Vagina (tissue), 2 donors: ENCODE measurements around the gene ADPRH. TPM values are rescaled to one million over a fixed set of nuclear protein-coding genes. Genes with fewer than 3 reads are reported as not detected.

Experiments used
- DNase-seq, 2 donors: peaks; one replicate each; pipeline ENCODE4 v3.0.0-alpha.2; 2017; ENCODE audit errors: extremely low spot score in 2 of 2
- H3K27ac ChIP-seq: fragments of 200-600 bp; sonication (generic); one replicate; pipeline ENCODE4 v1.5.1; 2019
- H3K27me3 ChIP-seq: fragments of 200-600 bp; sonication (generic); one replicate; pipeline ENCODE4 v1.5.1; 2019
- H3K36me3 ChIP-seq, 2 donors: fragments of 200-600 bp; sonication (generic); one replicate each; pipeline ENCODE4 v1.5.1; 2017 to 2019
- H3K4me1 ChIP-seq: fragments of 200-600 bp; sonication (generic); one replicate; pipeline ENCODE4 v1.5.1; 2019
- H3K4me3 ChIP-seq, 2 donors: fragments of 200-600 bp; sonication (generic); 1 replicate in 1 of 2; 2 replicates in 1 of 2; pipeline ENCODE4 v1.5.1; 2016 to 2019
- H3K9me3 ChIP-seq: fragments of 200-600 bp; sonication (generic); one replicate; pipeline ENCODE4 v1.5.1; 2019
- POLR2A ChIP-seq, 2 donors: fragments of 450-650 bp; IDR thresholded peaks; one replicate each; pipeline ENCODE4 v1.6.1; 2017; ENCODE audit warnings: antibody characterized with exemption in 2 of 2, mild to moderate bottlenecking in 2 of 2, moderate library complexity in 2 of 2
- POLR2AphosphoS5 ChIP-seq, 2 donors: sonication (generic); formaldehyde crosslinking; IDR thresholded peaks; one replicate each; pipeline ENCODE4 v1.9.0; 2017; ENCODE audit warnings: antibody characterized with exemption in 2 of 2, mild to moderate bottlenecking in 2 of 2, low read depth in 1 of 2; ENCODE audit not compliant: insufficient read depth in 1 of 2
- intact Hi-C: fragments of 100-400 bp; cut with DNase I; formaldehyde crosslinking; loops from one replicate; pipeline ENCODE4 v1.15.1; 2023
- total RNA-seq: library from RNA; depleted of rRNA; stranded (reverse); fragments of >200 nt; gene quantifications from one replicate; pipeline ENCODE4 v1.2.3, GENCODE V29; 2016
- TF ChIP-seq, protein P1 (sequence below), 3 experiments: fragments of 450-650 bp in 2 of 3; fragments of 200-600 bp in 1 of 3; sonication (generic) in 1 of 3; IDR thresholded peaks; one replicate each; pipeline ENCODE4 v1.5.1; 2017 to 2019; ENCODE audit warnings: antibody characterized with exemption in 3 of 3, mild to moderate bottlenecking in 2 of 3, moderate library complexity in 2 of 3

Gene ADPRH
- total RNA-seq, 1 donor from 2014 or later = 2.9 TPM

DNA sequence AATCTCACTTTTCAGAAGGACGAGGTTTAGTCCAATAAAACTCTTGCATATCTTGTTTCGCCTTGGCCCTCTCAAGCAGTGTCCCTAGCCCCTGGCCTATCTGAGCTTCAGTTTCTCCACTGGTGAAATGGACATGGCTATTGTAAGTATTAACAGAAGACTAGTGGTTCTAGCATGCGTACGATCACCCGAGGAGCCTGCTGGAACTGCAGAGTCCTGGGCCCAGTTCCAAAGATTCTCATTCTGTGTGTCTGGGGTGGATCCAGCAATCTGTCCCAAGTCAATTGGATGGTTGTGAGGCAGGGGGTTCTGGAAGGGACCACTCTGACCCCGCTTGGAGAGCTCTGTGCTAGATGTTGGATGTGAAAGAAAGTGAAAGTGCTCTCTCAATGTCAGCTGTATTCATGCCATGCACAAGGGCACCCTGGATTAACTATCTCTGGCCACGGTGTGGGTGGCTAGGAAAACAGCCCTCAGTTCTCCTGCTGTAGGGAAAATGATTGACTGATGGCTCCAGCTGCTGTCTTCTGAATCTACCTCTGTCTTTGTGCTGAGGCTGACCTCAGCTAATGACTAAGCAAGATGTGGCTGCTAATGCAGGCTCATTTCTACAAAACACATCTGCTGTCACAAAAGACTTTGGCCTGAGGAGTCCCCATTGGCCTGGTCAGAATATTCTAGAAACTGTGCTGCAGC is 16.5 kb downstream of the ADPRH start:
- Histone ChIP-seq H3K4me1 (peaks cover 4% of the 10 kb centered on the region), H3K27ac (peak overlapping the region; percentile 48), H3K4me3 (peak overlapping the region; percentile 22 to 37), H3K36me3 (no peaks in the 10 kb centered on the region), H3K9me3 (no peaks in the 10 kb centered on the region), H3K27me3 (no peaks in the 10 kb centered on the region)
- TF ChIP-seq POLR2A (IDR thresholded peaks at IDR 0.05) = no peak
- peak in 1 of 2 donors; percentile 74 for DNase-seq
- intact Hi-C loops = no loop called here

DNA sequence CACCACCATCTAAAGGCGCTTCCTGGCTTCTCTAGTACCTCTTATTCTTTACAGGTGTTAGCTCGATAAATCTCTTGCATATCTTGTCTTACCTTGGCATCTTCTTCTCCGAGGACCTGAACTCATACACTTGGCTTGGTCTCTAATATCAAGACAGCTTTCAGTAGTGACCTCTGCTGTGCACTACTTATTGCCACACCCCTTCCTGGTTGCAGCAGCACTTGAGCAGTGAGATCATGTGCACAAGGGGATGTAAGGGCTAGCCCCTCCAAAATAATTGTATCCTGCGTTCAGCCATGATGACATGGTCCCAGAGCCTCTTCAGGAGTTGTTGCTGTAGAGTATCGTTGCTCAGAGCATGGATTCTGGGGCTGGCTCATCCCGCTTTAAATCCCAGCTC is 17.1 kb downstream of the ADPRH start:
- intact Hi-C loops = no loop called here
- Histone ChIP-seq H3K9me3 (no peaks in the 10 kb centered on the region), H3K4me1 (peaks cover 4% of the 10 kb centered on the region), H3K27me3 (no peaks in the 10 kb centered on the region), H3K27ac (peak overlapping the region; percentile 48), H3K36me3 (no peaks in the 10 kb centered on the region), H3K4me3 (no peak overlapping the region)
- TF ChIP-seq POLR2A (IDR thresholded peaks at IDR 0.05) (no peak), POLR2AphosphoS5 (IDR thresholded peaks at IDR 0.05; ENCODE audit: insufficient read depth in 1 of 2, low read depth in 1 of 2) (no peak)
- TF ChIP-seq, protein P1, sequence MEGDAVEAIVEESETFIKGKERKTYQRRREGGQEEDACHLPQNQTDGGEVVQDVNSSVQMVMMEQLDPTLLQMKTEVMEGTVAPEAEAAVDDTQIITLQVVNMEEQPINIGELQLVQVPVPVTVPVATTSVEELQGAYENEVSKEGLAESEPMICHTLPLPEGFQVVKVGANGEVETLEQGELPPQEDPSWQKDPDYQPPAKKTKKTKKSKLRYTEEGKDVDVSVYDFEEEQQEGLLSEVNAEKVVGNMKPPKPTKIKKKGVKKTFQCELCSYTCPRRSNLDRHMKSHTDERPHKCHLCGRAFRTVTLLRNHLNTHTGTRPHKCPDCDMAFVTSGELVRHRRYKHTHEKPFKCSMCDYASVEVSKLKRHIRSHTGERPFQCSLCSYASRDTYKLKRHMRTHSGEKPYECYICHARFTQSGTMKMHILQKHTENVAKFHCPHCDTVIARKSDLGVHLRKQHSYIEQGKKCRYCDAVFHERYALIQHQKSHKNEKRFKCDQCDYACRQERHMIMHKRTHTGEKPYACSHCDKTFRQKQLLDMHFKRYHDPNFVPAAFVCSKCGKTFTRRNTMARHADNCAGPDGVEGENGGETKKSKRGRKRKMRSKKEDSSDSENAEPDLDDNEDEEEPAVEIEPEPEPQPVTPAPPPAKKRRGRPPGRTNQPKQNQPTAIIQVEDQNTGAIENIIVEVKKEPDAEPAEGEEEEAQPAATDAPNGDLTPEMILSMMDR (IDR thresholded peaks at IDR 0.05) = no peak
- DNase-seq = no peak

DNA sequence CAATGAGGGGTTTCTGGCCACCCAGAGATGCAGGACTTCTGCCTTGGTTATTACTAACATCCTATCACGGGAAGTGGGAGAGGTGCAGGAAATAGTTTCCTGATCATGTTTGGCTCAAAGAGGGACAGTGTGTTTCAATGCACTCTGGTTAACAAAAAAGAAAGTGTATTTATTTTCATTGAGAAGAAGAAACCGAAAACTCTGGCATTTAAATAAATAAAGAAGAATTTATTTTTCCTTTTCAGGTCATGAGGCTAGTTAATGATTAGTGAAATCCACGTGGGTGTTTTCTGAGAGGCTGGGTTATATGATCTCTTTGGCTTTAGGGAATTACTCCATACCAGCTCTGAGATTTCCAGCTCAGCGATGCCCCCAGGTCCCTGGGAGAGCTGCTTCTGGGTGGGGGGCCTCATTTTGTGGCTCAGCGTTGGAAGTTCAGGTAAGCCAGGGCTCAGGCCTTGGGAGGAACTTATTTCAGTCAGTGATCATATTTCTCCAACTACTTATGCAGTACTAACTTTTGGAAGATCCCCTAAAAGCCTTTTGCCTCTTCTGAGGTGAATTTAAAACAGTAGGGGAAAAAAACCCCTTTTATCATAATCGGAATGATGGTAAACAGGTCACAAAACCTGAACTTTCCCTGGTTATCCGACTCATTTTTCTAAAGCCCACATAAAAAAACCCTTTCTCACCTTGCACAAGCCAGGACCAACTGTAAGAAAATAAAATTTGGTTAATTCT is 18.4 kb downstream of the ADPRH start, which contains the start of gene PLA1A:
PLA1A (plus strand) TSS at position 338 of the 741 bp plus-strand sequence; CDS start at position 367, 29 bp downstream.
- TF ChIP-seq POLR2AphosphoS5 (IDR thresholded peaks at IDR 0.05; ENCODE audit: insufficient read depth in 1 of 2, low read depth in 1 of 2) = no peak
- TF ChIP-seq, protein P1 (IDR thresholded peaks at IDR 0.05) = no peak
- TF ChIP-seq POLR2A (IDR thresholded peaks at IDR 0.05) = no peak
- Histone ChIP-seq H3K27ac (peak within 1 kb of the TSS; percentile 47), H3K27me3 (no peaks in the 10 kb centered on the region)

DNA sequence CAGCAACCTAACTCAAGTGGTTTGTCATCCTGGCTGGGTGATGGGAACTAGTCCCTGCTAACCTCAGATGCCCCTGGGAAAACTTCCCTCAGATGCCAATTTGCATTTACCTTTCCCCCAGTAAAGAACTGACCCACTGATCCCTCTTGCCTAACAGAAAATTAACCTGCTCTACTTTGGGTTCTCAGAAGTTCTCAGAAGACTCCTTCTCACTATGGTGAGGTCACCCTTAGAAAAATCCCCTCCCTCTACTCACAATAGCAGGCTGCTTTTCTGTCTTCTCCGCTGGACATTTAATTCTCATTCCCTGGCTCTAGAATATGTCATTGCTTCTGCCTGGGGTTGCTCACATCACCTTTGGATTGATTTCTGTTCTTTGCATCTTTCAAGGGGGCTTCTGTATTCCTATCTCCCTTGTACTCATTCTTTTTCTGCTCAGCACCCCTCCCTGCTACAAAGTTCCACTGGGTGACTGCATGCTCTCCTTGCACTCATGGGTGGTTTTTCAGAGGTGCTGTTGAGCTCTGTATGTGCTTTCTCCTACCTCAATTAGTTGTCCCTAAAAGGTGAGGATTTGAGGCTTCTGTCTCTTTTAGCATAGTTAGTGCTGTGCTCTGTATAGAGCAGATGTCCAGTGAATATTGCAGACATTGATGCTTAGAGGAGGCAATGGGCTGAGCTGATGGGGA is 19.3 kb downstream of the ADPRH start:
- Histone ChIP-seq H3K36me3 (no peaks in the 10 kb centered on the region), H3K4me1 (peaks cover 4% of the 10 kb centered on the region), H3K27me3 (no peaks in the 10 kb centered on the region), H3K27ac (no peak overlapping the region), H3K4me3 (no peak overlapping the region), H3K9me3 (no peaks in the 10 kb centered on the region)
- peak in 1 of 2 donors; percentile 65 for DNase-seq
- TF ChIP-seq POLR2AphosphoS5 (IDR thresholded peaks at IDR 0.05; ENCODE audit: insufficient read depth in 1 of 2, low read depth in 1 of 2) (no peak), POLR2A (IDR thresholded peaks at IDR 0.05) (no peak)
- TF ChIP-seq, protein P1 (IDR thresholded peaks at IDR 0.05) = no peak
- intact Hi-C loops = no loop called here

More for the DNA sequence above, 18.4 kb downstream of the ADPRH start, which contains the start of gene PLA1A:
- Histone ChIP-seq H3K9me3 (no peaks in the 10 kb centered on the region), H3K36me3 (no peaks in the 10 kb centered on the region), H3K4me1 (peaks cover 4% of the 10 kb centered on the region), H3K4me3 (no peak within 1 kb of the TSS)
- intact Hi-C loops = no loop called here
- DNase-seq = peak in 1 of 2 donors; percentile 37

DNA sequence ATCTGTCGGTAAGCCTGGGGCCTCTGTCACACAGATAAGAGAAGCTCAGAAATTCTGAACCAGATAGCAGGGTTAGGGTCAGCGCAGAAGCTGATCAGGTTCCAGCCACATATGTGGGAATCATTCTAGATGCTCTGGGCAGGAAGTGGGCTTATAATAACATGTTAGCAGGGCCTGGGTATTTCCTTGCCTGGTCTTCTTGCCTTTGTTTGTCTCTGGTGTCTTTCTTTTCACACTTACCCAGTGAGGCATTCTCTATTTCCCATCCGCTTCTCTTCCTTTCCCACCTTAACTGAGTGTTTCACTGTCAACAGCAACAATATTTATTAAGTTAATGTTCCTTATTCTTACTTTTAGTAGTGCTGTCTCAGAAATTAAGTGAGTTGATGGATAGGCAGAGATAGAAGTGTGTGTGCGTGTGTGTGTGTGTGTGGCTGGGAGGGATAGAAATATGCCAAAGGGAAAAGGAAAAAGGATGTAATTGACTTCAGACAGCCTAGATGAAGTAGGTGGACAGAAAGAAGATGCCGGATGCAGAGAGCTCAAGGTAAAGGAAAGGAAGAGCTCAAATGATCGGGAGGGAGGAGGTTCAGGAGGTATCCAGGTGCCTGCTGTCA is 20.4 kb downstream of the ADPRH start:
- no peak overlapping the region for H3K27ac ChIP-seq
- no peaks in the 10 kb centered on the region for H3K27me3 ChIP-seq

More for the DNA sequence above, 20.4 kb downstream of the ADPRH start:
- peaks cover 4% of the 10 kb centered on the region for H3K4me1 ChIP-seq
- DNase-seq = peak in 1 of 2 donors; percentile 11
- intact Hi-C loops = no loop called here
- H3K36me3 ChIP-seq = no peaks in the 10 kb centered on the region
- no peak overlapping the region for H3K4me3 ChIP-seq
- no peaks in the 10 kb centered on the region for H3K9me3 ChIP-seq
- TF ChIP-seq POLR2AphosphoS5 (IDR thresholded peaks at IDR 0.05; ENCODE audit: insufficient read depth in 1 of 2, low read depth in 1 of 2) (no peak), POLR2A (IDR thresholded peaks at IDR 0.05) (no peak)
- TF ChIP-seq, protein P1 (IDR thresholded peaks at IDR 0.05) = no peak
